Astrocyte (in vitro differentiated cells and primary cell): ENCODE results near the gene SAMD4A. TPM values are rescaled to one million over a fixed set of nuclear protein-coding genes. Genes with fewer than 3 reads are reported as not detected.

Experiments used
- DNase-seq: peaks from one replicate; pipeline ENCODE4 v3.0.0-alpha.2; 2010; ENCODE audit warnings: low read depth
- FAIRE-seq: peaks from 2 replicates; lab custom pipeline; 2011; peaks lifted over from hg19 to GRCh38; lab: Jason Lieb, UNC
- H2AFZ ChIP-seq: 2 replicates; pipeline ENCODE4 v1.6.0; 2012; ENCODE audit warnings: low read depth, low read length, inconsistent platforms
- H3K27ac ChIP-seq: 2 replicates; pipeline ENCODE4 v1.5.1; 2011; ENCODE audit warnings: low read depth, low read length, inconsistent platforms
- H3K27me3 ChIP-seq: 2 replicates; pipeline ENCODE4 v1.6.0; 2011; ENCODE audit warnings: low read length, inconsistent platforms; ENCODE audit not compliant: insufficient read depth
- H3K36me3 ChIP-seq: 2 replicates; pipeline ENCODE4 v1.5.1; 2011; ENCODE audit warnings: low read length, inconsistent platforms; ENCODE audit not compliant: insufficient read depth
- H3K4me1 ChIP-seq: 2 replicates; pipeline ENCODE4 v1.5.1; 2011; ENCODE audit warnings: low read length, inconsistent platforms; ENCODE audit not compliant: insufficient read depth
- H3K4me2 ChIP-seq: 2 replicates; pipeline ENCODE4 v1.6.0; 2012; ENCODE audit warnings: low read length, inconsistent platforms
- H3K4me3 ChIP-seq: 2 replicates; pipeline ENCODE4 v1.5.1; 2011; ENCODE audit warnings: low read depth, mild to moderate bottlenecking, low read length, inconsistent platforms; ENCODE audit not compliant: insufficient read depth
- H3K79me2 ChIP-seq: 2 replicates; pipeline ENCODE4 v1.6.0; 2012; ENCODE audit warnings: mild to moderate bottlenecking, low read length, inconsistent platforms; ENCODE audit not compliant: insufficient read depth
- H3K9ac ChIP-seq: 2 replicates; pipeline ENCODE4 v1.6.0; 2012; ENCODE audit warnings: mild to moderate bottlenecking, low read length, inconsistent platforms
- H3K9me3 ChIP-seq: 2 replicates; pipeline ENCODE4 v1.5.1; 2012; ENCODE audit warnings: low read depth, mild to moderate bottlenecking, low read length, inconsistent platforms; ENCODE audit not compliant: insufficient read depth
- H4K20me1 ChIP-seq: 2 replicates; pipeline ENCODE4 v1.6.0; 2012; ENCODE audit warnings: low read length, inconsistent platforms; ENCODE audit not compliant: insufficient read depth
- H3K27ac Mint-ChIP-seq: one replicate; pipeline ENCODE4 v1.8.0; 2021; ENCODE audit warnings: mild to moderate bottlenecking, mixed read lengths; ENCODE audit not compliant: unreplicated experiment
- H3K27me3 Mint-ChIP-seq: one replicate; pipeline ENCODE4 v1.8.0; 2021; ENCODE audit warnings: low read depth, mixed read lengths; ENCODE audit not compliant: unreplicated experiment
- H3K36me3 Mint-ChIP-seq: one replicate; pipeline ENCODE4 v1.8.0; 2021; ENCODE audit warnings: low read depth, mixed read lengths; ENCODE audit not compliant: unreplicated experiment
- H3K4me1 Mint-ChIP-seq: one replicate; pipeline ENCODE4 v1.8.0; 2021; ENCODE audit warnings: low read depth, mixed read lengths; ENCODE audit not compliant: unreplicated experiment
- H3K4me3 Mint-ChIP-seq: one replicate; pipeline ENCODE4 v1.8.0; 2021; ENCODE audit warnings: mild to moderate bottlenecking, moderate library complexity, mixed read lengths; ENCODE audit not compliant: unreplicated experiment
- H3K9me3 Mint-ChIP-seq: one replicate; pipeline ENCODE4 v1.8.0; 2021; ENCODE audit warnings: mild to moderate bottlenecking, mixed read lengths; ENCODE audit not compliant: unreplicated experiment
- CTCF ChIP-seq: IDR thresholded peaks from 2 replicates; pipeline ENCODE4 v1.5.1; 2011; ENCODE audit warnings: low read depth, mild to moderate bottlenecking, inconsistent platforms, low read length, moderate library complexity; ENCODE audit not compliant: insufficient read depth
- EZH2 ChIP-seq: IDR thresholded peaks from 2 replicates; pipeline ENCODE4 v1.6.1; 2012; ENCODE audit warnings: mild to moderate bottlenecking, low read length, inconsistent platforms; ENCODE audit not compliant: insufficient read depth
- total RNA-seq: library from RNA; stranded (reverse); gene quantifications from 2 replicates; pipeline ENCODE4 v1.2.1, GENCODE V29; 2021

Gene SAMD4A
- total RNA-seq, 1 donor from 2014 or later: 68.2 TPM

DNA sequence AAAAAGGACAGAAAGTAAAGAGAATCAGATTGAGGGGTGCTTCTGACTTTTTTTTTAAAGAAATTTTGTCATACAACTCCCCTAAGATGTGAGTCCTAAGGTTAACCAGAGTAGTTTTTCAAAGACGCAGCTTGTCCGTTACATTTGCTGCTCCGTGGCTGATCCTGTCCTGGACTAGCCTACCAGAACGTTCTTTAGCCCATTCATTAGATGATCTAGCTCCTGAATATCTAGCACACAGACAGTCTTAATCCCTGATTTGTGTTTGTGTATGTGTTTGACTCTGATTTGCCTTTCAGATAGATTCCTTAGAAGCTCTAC is 60.3 kb downstream of the SAMD4A start:
- Histone ChIP-seq H3K79me2 (peaks cover 79% of the 10 kb centered on the region), H3K36me3 (no peaks in the 10 kb centered on the region), H3K27ac (peak overlapping the region; percentile 64), H3K9ac (peak overlapping the region; percentile 71), H4K20me1 (peaks cover 65% of the 10 kb centered on the region), H3K4me3 (peak overlapping the region; percentile 30), H3K4me2 (peak overlapping the region; percentile 75), H3K27me3 (no peaks in the 10 kb centered on the region), H3K4me1 (peaks cover 19% of the 10 kb centered on the region), H2AFZ (peak overlapping the region; percentile 7), H3K9me3 (no peaks in the 10 kb centered on the region)
- DNase-seq (no peak), FAIRE-seq (no peak)
- Mint-ChIP-seq H3K27ac (peak overlapping the region; percentile 90), H3K9me3 (no peaks in the 10 kb centered on the region), H3K4me1 (peaks cover 60% of the 10 kb centered on the region), H3K4me3 (peak overlapping the region; percentile 37), H3K36me3 (peaks cover 9% of the 10 kb centered on the region), H3K27me3 (no peaks in the 10 kb centered on the region)
- no peak for TF ChIP-seq CTCF
- TF ChIP-seq EZH2: no peak

DNA sequence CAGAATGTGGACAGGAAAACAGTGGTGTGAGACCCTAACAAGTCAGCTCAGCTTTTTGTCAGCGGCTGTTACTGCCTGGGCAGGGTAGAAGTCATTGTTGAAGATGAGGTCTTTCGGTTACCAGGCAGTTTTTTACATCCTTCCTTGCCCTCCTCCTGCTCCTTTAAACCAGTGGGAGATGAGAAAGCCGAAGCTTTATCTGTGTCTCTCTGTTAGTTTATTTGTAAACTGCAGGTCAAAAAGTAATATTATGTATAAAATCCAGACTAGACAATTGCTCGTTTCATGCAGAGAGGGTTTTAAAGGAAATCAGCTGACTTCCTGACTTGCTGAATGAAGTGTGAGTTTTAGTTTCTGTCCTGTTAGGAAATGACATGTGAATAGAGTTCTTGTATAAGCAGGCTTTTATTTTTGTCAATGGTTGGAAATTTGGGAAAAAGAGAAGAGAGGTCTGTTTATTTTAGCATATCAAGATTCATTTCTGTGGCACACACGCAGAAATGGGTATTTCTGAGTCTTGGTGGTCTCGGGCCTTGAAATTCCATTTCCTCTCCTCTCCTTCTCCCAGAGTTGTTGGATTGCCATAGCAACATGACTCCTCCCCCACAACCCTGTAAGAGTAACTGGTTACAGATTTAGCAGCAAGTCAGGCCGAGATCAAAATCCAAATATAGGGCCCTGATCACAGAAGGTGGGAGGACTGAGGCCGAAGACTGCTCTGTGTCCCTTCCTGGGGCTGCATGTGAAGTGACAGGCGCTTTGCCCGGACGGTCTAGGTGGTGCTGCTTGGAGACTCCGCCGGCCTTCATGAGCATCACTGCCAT is 60.8 kb downstream of the SAMD4A start:
- peak; percentile 17 for FAIRE-seq
- peak overlapping the region; percentile 37 for H3K4me3 Mint-ChIP-seq
- Histone ChIP-seq H3K4me3 (peak overlapping the region; percentile 30), H3K4me1 (peaks cover 19% of the 10 kb centered on the region), H4K20me1 (peaks cover 65% of the 10 kb centered on the region), H3K36me3 (no peaks in the 10 kb centered on the region), H3K9ac (peak overlapping the region; percentile 71), H3K9me3 (no peaks in the 10 kb centered on the region), H3K27me3 (no peaks in the 10 kb centered on the region), H3K4me2 (peak overlapping the region; percentile 75), H3K79me2 (peaks cover 74% of the 10 kb centered on the region), H3K27ac (peak overlapping the region; percentile 64), H2AFZ (peak overlapping the region; percentile 7)
- no peaks in the 10 kb centered on the region for H3K9me3 Mint-ChIP-seq
- peak overlapping the region; percentile 90 for H3K27ac Mint-ChIP-seq
- H3K27me3 Mint-ChIP-seq: no peaks in the 10 kb centered on the region
- H3K4me1 Mint-ChIP-seq: peaks cover 58% of the 10 kb centered on the region
- H3K36me3 Mint-ChIP-seq: peaks cover 10% of the 10 kb centered on the region
- TF ChIP-seq EZH2 (no peak), CTCF (no peak)
- peak; percentile 62 for DNase-seq

- TF ChIP-seq EZH2 (no peak), CTCF (no peak)
- no peak for FAIRE-seq
- Histone ChIP-seq H3K9me3 (no peaks in the 10 kb centered on the region), H3K9ac (no peak overlapping the region), H3K4me3 (no peak overlapping the region), H3K79me2 (peaks cover 76% of the 10 kb centered on the region), H3K27me3 (no peaks in the 10 kb centered on the region), H3K4me2 (no peak overlapping the region), H3K36me3 (no peaks in the 10 kb centered on the region), H3K27ac (no peak overlapping the region), H2AFZ (no peak overlapping the region), H4K20me1 (peaks cover 69% of the 10 kb centered on the region), H3K4me1 (peaks cover 19% of the 10 kb centered on the region)
- Mint-ChIP-seq H3K36me3 (peaks cover 8% of the 10 kb centered on the region), H3K4me3 (no peak overlapping the region), H3K27ac (no peak overlapping the region), H3K9me3 (no peaks in the 10 kb centered on the region), H3K27me3 (no peaks in the 10 kb centered on the region), H3K4me1 (peaks cover 52% of the 10 kb centered on the region)
- DNase-seq: no peak
Observed at GRCh38 chr14:54629183-54629582, 62.3 kb downstream of the SAMD4A start.
